ENCODE data around the gene IRF2BPL.

IRF2BPL gene

GRCh38 chr14:77014734-77015133 lies 13.8 kb downstream of the IRF2BPL start:
- DNase-seq (ENCODE audit: low read depth), result no peak
- H3K4me3 ChIP-seq (ENCODE audit: low read length), result no peak overlapping the region
- TF ChIP-seq CTCF (conservative IDR thresholded peaks at IDR 0.05; ENCODE audit: low read depth, low read length), result no peak

GRCh38 chr14:77014004-77014604 lies 14.4 kb downstream of the IRF2BPL start:
- TF ChIP-seq CTCF (conservative IDR thresholded peaks at IDR 0.05; ENCODE audit: low read depth, low read length), result no peak
- DNase-seq (ENCODE audit: low read depth), result peak; percentile 98
- no peak overlapping the region for H3K4me3 ChIP-seq (ENCODE audit: low read length)

GRCh38 chr14:77012193-77012765 lies 16.2 kb downstream of the IRF2BPL start:
- no peak overlapping the region for H3K4me3 ChIP-seq (ENCODE audit: low read length)
- no peak for TF ChIP-seq CTCF (conservative IDR thresholded peaks at IDR 0.05; ENCODE audit: low read depth, low read length)
- DNase-seq (ENCODE audit: low read depth), result no peak

- no peak overlapping the region for H3K4me3 ChIP-seq (ENCODE audit: low read length)
- no peak for DNase-seq (ENCODE audit: low read depth)
- TF ChIP-seq CTCF (conservative IDR thresholded peaks at IDR 0.05; ENCODE audit: low read depth, low read length), result no peak
Measured at GRCh38 chr14:77011245-77011644, 17.3 kb downstream of the IRF2BPL start.

GRCh38 chr14:77009014-77009413 lies 19.5 kb downstream of the IRF2BPL start:
- no peak for TF ChIP-seq CTCF (conservative IDR thresholded peaks at IDR 0.05; ENCODE audit: low read depth, low read length)
- H3K4me3 ChIP-seq (ENCODE audit: low read length), result no peak overlapping the region
- no peak for DNase-seq (ENCODE audit: low read depth)

GRCh38 chr14:77008541-77008940 lies 20.0 kb downstream of the IRF2BPL start:
- no peak overlapping the region for H3K4me3 ChIP-seq (ENCODE audit: low read length)
- no peak for DNase-seq (ENCODE audit: low read depth)
- TF ChIP-seq CTCF (conservative IDR thresholded peaks at IDR 0.05; ENCODE audit: low read depth, low read length), result no peak

- no peak for DNase-seq (ENCODE audit: low read depth)
- no peak for TF ChIP-seq CTCF (conservative IDR thresholded peaks at IDR 0.05; ENCODE audit: low read depth, low read length)
- no peak overlapping the region for H3K4me3 ChIP-seq (ENCODE audit: low read length)
Measured at GRCh38 chr14:77007975-77008421, 20.5 kb downstream of the IRF2BPL start.

All from retinal pigment epithelial cell (primary cell).